Body of pancreas (tissue), 4 donors: ENCODE measurements around the gene LEF1. TPM values are rescaled to one million over a fixed set of nuclear protein-coding genes. Genes with fewer than 3 reads are reported as not detected.

ENCODE experiments used
- ATAC-seq: fragments of 150-250 bp; one replicate; pipeline ENCODE4 v1.9.1; 2016
- DNase-seq, 4 donors: peaks; one replicate each; pipeline ENCODE4 v3.0.0-alpha.2; 2019
- H3K27ac ChIP-seq, 4 donors: fragments of 200-600 bp; sonication (generic); 1 replicate in 3 of 4; 2 replicates in 1 of 4; pipeline versions ENCODE4 v1.5.1 to v1.6.1; 2016 to 2019; ENCODE audit warnings: mild to moderate bottlenecking in 1 of 4, mixed read lengths in 1 of 4, moderate library complexity in 1 of 4
- H3K27me3 ChIP-seq, 2 donors: fragments of 200-600 bp; sonication (generic); one replicate each; pipeline ENCODE4 v1.6.0; 2016; ENCODE audit warnings: mild to moderate bottlenecking in 1 of 2
- H3K36me3 ChIP-seq, 2 donors: fragments of 200-600 bp; sonication (generic); replicated peaks in 1 of 2; 2 replicates each; pipeline ENCODE4 v1.5.1; 2016; ENCODE audit warnings: low read depth in 2 of 2; ENCODE audit not compliant: insufficient read depth in 1 of 2
- H3K4me1 ChIP-seq: fragments of 200-600 bp; sonication (generic); one replicate; pipeline ENCODE4 v1.6.0; 2016
- H3K4me3 ChIP-seq, 2 donors: fragments of 200-600 bp; sonication (generic); 1 replicate in 1 of 2; 2 replicates in 1 of 2; pipeline ENCODE4 v1.5.1; 2016 to 2019
- H3K9me3 ChIP-seq, 3 donors: fragments of 200-600 bp; sonication (generic); 1 replicate in 2 of 3; 2 replicates in 1 of 3; pipeline ENCODE4 v1.5.1; 2016
- POLR2A ChIP-seq, 3 donors: fragments of 450-650 bp; IDR thresholded peaks; one replicate each; pipeline ENCODE4 v1.6.1; 2016; ENCODE audit warnings: antibody characterized with exemption in 3 of 3, mild to moderate bottlenecking in 2 of 3
- WGBS, 2 donors: methylation state at CpG; one replicate each; pipeline ENCODE4 v1.1.5; 2017; 5-methylcytosine and 5-hydroxymethylcytosine counted together
- intact Hi-C: fragments of 100-400 bp; cut with DNase I; formaldehyde crosslinking; loops from one replicate; pipeline ENCODE4 v1.15.1; 2023
- total RNA-seq, 2 donors: library from RNA; depleted of rRNA; stranded (reverse); fragments of >200 nt; gene quantifications; one replicate each; pipeline ENCODE4 v1.1.0, GENCODE V29; 2016
- TF ChIP-seq, protein P1 (sequence below), 7 experiments: fragments of 450-650 bp in 4 of 7; fragments of 200-600 bp in 3 of 7; sonication (generic) in 3 of 7; IDR thresholded peaks; one replicate each; pipeline ENCODE4 v1.5.1; 2016 to 2019; ENCODE audit warnings: antibody characterized with exemption in 7 of 7

Gene LEF1
- total RNA-seq, 2 donors from 2014 or later, result 1.6 to 5.6 TPM

DNA sequence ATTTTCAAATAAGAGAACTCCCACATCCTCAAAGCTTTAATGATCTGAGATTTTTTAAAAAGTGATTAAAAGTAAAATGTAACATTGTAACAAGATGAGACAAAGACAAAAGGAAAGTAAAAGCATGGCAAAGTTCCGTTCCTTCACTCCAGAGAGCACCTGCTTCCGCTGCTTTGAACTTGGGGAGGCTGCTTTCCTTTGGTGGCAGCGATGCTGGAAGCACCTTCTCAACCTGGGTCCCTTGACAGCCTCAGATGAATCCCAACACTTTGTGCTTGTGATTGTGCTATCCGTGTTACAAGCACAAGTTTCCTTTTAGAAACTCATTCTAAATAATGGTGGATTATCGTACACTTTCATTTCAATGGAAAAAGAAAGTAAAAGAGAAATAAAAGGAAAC lies 119.3 kb downstream of the LEF1 start:
- TF ChIP-seq, protein P1, sequence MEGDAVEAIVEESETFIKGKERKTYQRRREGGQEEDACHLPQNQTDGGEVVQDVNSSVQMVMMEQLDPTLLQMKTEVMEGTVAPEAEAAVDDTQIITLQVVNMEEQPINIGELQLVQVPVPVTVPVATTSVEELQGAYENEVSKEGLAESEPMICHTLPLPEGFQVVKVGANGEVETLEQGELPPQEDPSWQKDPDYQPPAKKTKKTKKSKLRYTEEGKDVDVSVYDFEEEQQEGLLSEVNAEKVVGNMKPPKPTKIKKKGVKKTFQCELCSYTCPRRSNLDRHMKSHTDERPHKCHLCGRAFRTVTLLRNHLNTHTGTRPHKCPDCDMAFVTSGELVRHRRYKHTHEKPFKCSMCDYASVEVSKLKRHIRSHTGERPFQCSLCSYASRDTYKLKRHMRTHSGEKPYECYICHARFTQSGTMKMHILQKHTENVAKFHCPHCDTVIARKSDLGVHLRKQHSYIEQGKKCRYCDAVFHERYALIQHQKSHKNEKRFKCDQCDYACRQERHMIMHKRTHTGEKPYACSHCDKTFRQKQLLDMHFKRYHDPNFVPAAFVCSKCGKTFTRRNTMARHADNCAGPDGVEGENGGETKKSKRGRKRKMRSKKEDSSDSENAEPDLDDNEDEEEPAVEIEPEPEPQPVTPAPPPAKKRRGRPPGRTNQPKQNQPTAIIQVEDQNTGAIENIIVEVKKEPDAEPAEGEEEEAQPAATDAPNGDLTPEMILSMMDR (IDR thresholded peaks at IDR 0.05), result no peak
- TF ChIP-seq POLR2A (IDR thresholded peaks at IDR 0.05), result no peak
- no peaks in the 10 kb centered on the region for H3K27me3 ChIP-seq
- H3K4me3 ChIP-seq, result no peak overlapping the region
- no peak for DNase-seq
- ATAC-seq, result no peak
- intact Hi-C loops, result no loop called here
- peaks cover 9% of the 10 kb centered on the region for H3K4me1 ChIP-seq
- no peaks in the 10 kb centered on the region for H3K9me3 ChIP-seq
- 79 to 83% methylated on average over 5 of the region's 5 CpGs for WGBS, 2 donors
- H3K36me3 ChIP-seq, result no peaks in the 10 kb centered on the region
- H3K27ac ChIP-seq, result no peak overlapping the region

DNA sequence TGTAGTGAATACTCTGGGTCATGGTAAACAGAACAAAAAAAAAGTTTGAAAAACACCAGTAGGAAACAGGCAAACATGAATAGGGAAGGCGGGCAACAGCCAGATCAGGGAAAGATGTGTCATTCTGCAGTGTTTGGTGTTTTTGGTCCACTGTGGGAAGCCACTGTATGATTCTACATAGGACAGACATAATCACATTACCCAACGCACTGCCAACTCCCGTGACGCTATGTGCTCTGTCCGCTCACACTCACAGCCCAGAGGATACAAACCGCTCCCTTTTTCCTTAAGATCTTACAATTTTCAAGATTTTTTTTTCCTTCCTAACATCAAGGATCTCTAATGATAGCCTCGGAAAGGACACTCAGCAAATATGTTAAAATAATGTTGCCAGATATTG lies 119.7 kb downstream of the LEF1 start:
- TF ChIP-seq POLR2A (IDR thresholded peaks at IDR 0.05), result no peak
- TF ChIP-seq, protein P1 (IDR thresholded peaks at IDR 0.05), result no peak
- Histone ChIP-seq H3K4me1 (peaks cover 9% of the 10 kb centered on the region), H3K27me3 (no peaks in the 10 kb centered on the region), H3K9me3 (no peaks in the 10 kb centered on the region), H3K4me3 (no peak overlapping the region), H3K36me3 (no peaks in the 10 kb centered on the region), H3K27ac (no peak overlapping the region)
- no peak for ATAC-seq
- no peak for DNase-seq
- intact Hi-C loops, result no loop called here
- 86 to 91% methylated on average over 7 of the region's 7 CpGs for WGBS, 2 donors

DNA sequence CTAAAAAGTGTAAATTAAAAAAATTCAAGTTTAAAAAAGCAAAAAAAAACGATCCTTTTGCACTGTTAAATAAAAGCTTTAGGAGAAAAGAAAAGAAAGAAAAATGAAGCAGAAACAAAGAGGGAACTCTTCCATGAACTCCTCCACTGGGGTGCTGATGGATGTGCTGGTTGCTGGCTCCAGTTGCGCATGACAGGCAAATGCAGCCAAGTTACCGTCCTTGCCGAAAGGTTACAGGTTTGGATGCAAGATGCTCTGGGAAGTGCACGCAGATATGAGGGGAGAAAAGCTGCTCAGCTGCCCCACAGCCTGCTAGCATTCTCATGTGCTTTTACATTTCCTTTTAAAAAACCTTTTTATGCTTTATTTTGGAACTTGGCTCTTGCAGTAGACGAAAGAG lies 120.6 kb downstream of the LEF1 start:
- WGBS, 2 donors, result 77 to 82% methylated on average over 6 of the region's 6 CpGs
- no peak for DNase-seq
- H3K9me3 ChIP-seq, result no peaks in the 10 kb centered on the region
- no peak overlapping the region for H3K27ac ChIP-seq
- no peaks in the 10 kb centered on the region for H3K36me3 ChIP-seq
- TF ChIP-seq POLR2A (IDR thresholded peaks at IDR 0.05), result no peak
- TF ChIP-seq, protein P1 (IDR thresholded peaks at IDR 0.05), result no peak
- no peak for ATAC-seq
- no peaks in the 10 kb centered on the region for H3K27me3 ChIP-seq
- intact Hi-C loops, result no loop called here
- peaks cover 9% of the 10 kb centered on the region for H3K4me1 ChIP-seq
- H3K4me3 ChIP-seq, result no peak overlapping the region

DNA sequence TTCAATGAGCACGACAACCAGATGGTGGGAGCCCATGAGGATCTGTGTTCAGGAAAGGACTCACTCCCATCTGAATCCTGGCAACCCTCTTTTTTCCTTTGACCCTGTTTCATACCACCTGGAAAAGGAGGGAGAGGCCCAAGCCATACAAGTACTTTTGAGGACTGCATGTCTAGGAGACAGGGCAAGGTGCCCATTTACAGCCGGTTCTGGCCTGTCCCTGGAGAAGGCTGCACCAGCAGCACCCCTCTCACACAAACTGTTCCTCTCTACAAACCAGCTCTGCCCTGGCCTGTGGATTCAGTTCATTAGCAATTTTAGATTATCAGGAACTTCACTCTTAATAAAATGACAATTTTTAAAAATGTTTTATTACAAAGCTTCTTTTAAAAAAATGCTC lies 121.5 kb downstream of the LEF1 start:
- Histone ChIP-seq H3K4me3 (no peak overlapping the region), H3K9me3 (no peaks in the 10 kb centered on the region), H3K27ac (no peak overlapping the region), H3K4me1 (peaks cover 9% of the 10 kb centered on the region), H3K27me3 (no peaks in the 10 kb centered on the region), H3K36me3 (no peaks in the 10 kb centered on the region)
- intact Hi-C loops, result no loop called here
- ATAC-seq (no peak), DNase-seq (no peak)
- TF ChIP-seq, protein P1 (IDR thresholded peaks at IDR 0.05), result no peak
- TF ChIP-seq POLR2A (IDR thresholded peaks at IDR 0.05), result no peak
- 83 to 87% methylated on average over 2 of the region's 2 CpGs for whole genome bisulfite sequencing, 2 donors

DNA sequence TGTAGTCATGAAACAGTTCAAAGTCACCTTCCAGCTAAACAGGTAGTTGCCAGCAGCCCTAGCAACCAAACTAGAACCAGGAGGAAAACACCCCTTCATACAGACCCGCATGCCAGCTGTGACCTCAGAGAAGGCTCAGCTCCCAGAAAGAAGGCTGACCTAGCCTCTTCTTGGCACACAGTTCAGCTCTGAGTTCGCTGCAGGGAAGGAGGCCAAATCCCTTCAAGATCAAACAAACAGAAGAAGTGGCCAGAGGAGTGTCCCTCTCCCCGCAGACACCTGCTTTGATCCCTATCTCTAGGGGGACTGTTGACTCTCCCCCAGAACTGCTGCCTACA lies 123.1 kb downstream of the LEF1 start:
- Histone ChIP-seq H3K4me3 (no peak overlapping the region), H3K27ac (no peak overlapping the region), H3K36me3 (no peaks in the 10 kb centered on the region), H3K4me1 (peaks cover 9% of the 10 kb centered on the region), H3K27me3 (no peaks in the 10 kb centered on the region), H3K9me3 (no peaks in the 10 kb centered on the region)
- 8 to 14% methylated on average over 3 of the region's 3 CpGs for WGBS, 2 donors
- peak; percentile 91 for ATAC-seq
- DNase-seq, result peak; percentile 67 to 76 (median 72)
- intact Hi-C loops, result no loop called here
- TF ChIP-seq POLR2A (IDR thresholded peaks at IDR 0.05), result no peak
- TF ChIP-seq, protein P1 (IDR thresholded peaks at IDR 0.05), result no peak
